Measurements from ENCODE around the gene FES. TPM values are rescaled to one million over a fixed set of nuclear protein-coding genes. Genes with fewer than 3 reads are reported as not detected.

Gene FES
- total RNA-seq, 1 experiment from 2014 or later: 6.7 TPM

- no peak overlapping the region for H3K14ac ChIP-seq (ENCODE audit: insufficient read depth, low read length)
- H3K27ac ChIP-seq (ENCODE audit: insufficient read length, low read depth, low read length): no peak overlapping the region
- no peak overlapping the region for H3K4me2 ChIP-seq (ENCODE audit: insufficient read depth, insufficient read length, low read length)
- no peak overlapping the region for H3K4ac ChIP-seq (ENCODE audit: low read depth, low read length)
- peaks cover 5% of the 10 kb centered on the region; the same call in 1 of the 2 replicates for H3K4me1 ChIP-seq (ENCODE audit: insufficient read depth, low read length)
- H2AK5ac ChIP-seq (ENCODE audit: insufficient read length, low read length): no peak overlapping the region
- Mint-ChIP-seq H3K36me3 (ENCODE audit: insufficient read depth in 1 of 3, low read depth in 3 of 3) (no peaks in the 10 kb centered on the region), H3K27ac (no peak overlapping the region), H3K9me3 (no peaks in the 10 kb centered on the region), H3K27me3 (ENCODE audit: low read depth) (peaks cover 2% of the 10 kb centered on the region), H3K4me3 (no peak overlapping the region; a peak in 1 of 5 replicates), H3K4me1 (peaks cover 12 to 16% of the 10 kb centered on the region in 2 experiments)
- no peak overlapping the region for H4K91ac ChIP-seq (ENCODE audit: insufficient read length, low read depth, low read length)
- H3K23me2 ChIP-seq (ENCODE audit: insufficient read length, low read depth, low read length, poor library complexity, severe bottlenecking): no peaks in the 10 kb centered on the region
- H2BK15ac ChIP-seq (ENCODE audit: low read depth, low read length): no peak overlapping the region
- no peak overlapping the region for H2AFZ ChIP-seq (ENCODE audit: low read length)
- no peak overlapping the region for H4K5ac ChIP-seq (ENCODE audit: insufficient read length, low read depth, low read length)
- no CpG with 5 or more reads among the region's 5 CpGs for WGBS (ENCODE audit: extremely low coverage, insufficient read length, low lambda C conversion rate)
- H3K79me1 ChIP-seq (ENCODE audit: insufficient read depth, low read depth, low read length, poor library complexity, severe bottlenecking): no peaks in the 10 kb centered on the region
- no peak overlapping the region for H3K9ac ChIP-seq (ENCODE audit: extremely low read depth, insufficient read length, low read length)
- H4K20me1 ChIP-seq (ENCODE audit: control insufficient read depth, insufficient read depth, insufficient read length): no peaks in the 10 kb centered on the region
- no peak overlapping the region for H3T11ph ChIP-seq (ENCODE audit: low read length)
- H3K56ac ChIP-seq (ENCODE audit: insufficient read length, low read depth, low read length): no peak overlapping the region
- no peak overlapping the region for H3K18ac ChIP-seq (ENCODE audit: insufficient read length, low read depth, low read length)
- no peak overlapping the region for H3K23ac ChIP-seq (ENCODE audit: insufficient read length, low read depth, low read length)
- H3K27me3 ChIP-seq (ENCODE audit: insufficient read depth, low read length): no peaks in the 10 kb centered on the region
- no peaks in the 10 kb centered on the region for H3K79me2 ChIP-seq (ENCODE audit: insufficient read depth, low read length)
- DNase-seq: no peak
- no peak overlapping the region for H2BK5ac ChIP-seq (ENCODE audit: insufficient read length, low read length)
- H3K9me3 ChIP-seq (ENCODE audit: control insufficient read depth, low read depth, low read length): no peaks in the 10 kb centered on the region
- H2BK20ac ChIP-seq (ENCODE audit: low read depth, low read length, poor library complexity, severe bottlenecking): no peak overlapping the region
- no peak overlapping the region for H4K8ac ChIP-seq (replicated peaks; ENCODE audit: insufficient read length, low read depth, low read length)
- TF ChIP-seq CTCF (conservative IDR thresholded peaks at IDR 0.05): no peak
- no peak overlapping the region for H2BK12ac ChIP-seq (ENCODE audit: insufficient read length, low read depth, low read length)
- H2BK120ac ChIP-seq (ENCODE audit: low read depth, low read length, poor library complexity, severe bottlenecking): no peak overlapping the region
Observed at GRCh38 chr15:90844696-90845095, 39.6 kb upstream of the FES start.

Data from H9 (cell line).